ENCODE measurements around the gene PTRH1.

The PTRH1 gene

DNA sequence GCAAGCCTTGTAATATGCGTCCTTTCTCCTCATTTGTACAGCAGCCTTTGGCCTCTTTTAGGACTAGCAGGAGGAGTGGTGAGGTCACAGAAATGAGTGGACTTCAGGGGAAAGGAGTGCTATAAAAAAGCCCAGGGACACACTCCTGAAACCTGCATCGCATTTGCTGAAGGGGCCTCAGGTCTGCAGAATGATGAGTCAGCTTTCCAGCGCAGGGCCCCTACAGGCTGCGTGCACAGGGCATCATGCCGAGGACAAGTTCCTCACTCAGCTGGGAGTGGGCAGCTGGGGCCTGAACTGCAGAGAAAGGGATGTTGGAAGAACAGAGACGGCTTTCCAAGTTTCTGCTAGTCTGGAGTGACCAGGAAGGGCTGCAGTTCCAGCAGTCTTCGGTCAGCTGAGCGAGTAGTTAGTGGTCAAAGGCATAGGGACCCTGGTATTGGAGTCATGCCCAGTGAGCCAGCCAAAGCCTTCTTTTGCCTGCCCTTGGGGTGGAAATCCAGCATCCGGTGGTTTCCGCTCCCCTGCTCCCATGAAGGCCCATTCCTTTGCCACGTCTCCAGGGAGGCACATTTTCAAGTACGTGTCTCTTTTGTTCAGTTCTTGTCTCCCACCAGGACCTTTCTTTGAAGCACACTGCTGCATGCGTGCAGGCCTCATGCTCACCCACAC is 26.0 kb downstream of the PTRH1 start:
- no peak overlapping the region for H3K4me3 ChIP-seq (replicated peaks; ENCODE audit: low read depth, low read length)
- TF ChIP-seq, protein P1, sequence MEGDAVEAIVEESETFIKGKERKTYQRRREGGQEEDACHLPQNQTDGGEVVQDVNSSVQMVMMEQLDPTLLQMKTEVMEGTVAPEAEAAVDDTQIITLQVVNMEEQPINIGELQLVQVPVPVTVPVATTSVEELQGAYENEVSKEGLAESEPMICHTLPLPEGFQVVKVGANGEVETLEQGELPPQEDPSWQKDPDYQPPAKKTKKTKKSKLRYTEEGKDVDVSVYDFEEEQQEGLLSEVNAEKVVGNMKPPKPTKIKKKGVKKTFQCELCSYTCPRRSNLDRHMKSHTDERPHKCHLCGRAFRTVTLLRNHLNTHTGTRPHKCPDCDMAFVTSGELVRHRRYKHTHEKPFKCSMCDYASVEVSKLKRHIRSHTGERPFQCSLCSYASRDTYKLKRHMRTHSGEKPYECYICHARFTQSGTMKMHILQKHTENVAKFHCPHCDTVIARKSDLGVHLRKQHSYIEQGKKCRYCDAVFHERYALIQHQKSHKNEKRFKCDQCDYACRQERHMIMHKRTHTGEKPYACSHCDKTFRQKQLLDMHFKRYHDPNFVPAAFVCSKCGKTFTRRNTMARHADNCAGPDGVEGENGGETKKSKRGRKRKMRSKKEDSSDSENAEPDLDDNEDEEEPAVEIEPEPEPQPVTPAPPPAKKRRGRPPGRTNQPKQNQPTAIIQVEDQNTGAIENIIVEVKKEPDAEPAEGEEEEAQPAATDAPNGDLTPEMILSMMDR (IDR thresholded peaks at IDR 0.05; ENCODE audit: low read length, missing control alignments) = no peak
- DNase-seq (ENCODE audit: low read depth) = no peak

- TF ChIP-seq, protein P1 (IDR thresholded peaks at IDR 0.05; ENCODE audit: low read length, missing control alignments) = no peak
- DNase-seq (ENCODE audit: low read depth) = no peak
These were observed 28.7 kb downstream of the PTRH1 start for GRCh38 chr9:127686461-127687393.

DNA sequence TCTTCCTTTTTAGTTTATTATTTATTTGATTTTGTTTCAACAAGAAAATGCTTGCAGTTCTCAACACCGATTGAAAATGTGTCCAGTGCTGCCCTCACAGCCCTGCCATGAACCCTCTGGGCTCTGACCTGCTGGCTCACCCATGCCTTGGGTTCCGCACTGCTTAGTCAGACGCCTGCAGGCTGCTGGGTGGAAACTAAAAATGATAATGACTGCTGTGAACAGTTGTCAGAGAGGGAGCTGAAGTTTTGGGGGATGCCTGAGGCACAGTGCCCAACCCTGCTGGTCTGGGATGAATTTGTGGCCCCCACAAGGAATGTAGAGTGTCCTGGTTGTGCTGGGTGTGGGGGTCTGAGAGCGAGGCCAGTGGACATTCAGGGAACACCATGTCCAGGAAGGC is 30.9 kb downstream of the PTRH1 start:
- no peak overlapping the region for H3K4me3 ChIP-seq (replicated peaks; ENCODE audit: low read depth, low read length)
- DNase-seq (ENCODE audit: low read depth) = peak; percentile 11
- TF ChIP-seq, protein P1 (IDR thresholded peaks at IDR 0.05; ENCODE audit: low read length, missing control alignments) = no peak

More at GRCh38 chr9:127686461-127687393, 28.7 kb downstream of the PTRH1 start:
- H3K4me3 ChIP-seq (replicated peaks; ENCODE audit: low read depth, low read length) = no peak overlapping the region

DNA sequence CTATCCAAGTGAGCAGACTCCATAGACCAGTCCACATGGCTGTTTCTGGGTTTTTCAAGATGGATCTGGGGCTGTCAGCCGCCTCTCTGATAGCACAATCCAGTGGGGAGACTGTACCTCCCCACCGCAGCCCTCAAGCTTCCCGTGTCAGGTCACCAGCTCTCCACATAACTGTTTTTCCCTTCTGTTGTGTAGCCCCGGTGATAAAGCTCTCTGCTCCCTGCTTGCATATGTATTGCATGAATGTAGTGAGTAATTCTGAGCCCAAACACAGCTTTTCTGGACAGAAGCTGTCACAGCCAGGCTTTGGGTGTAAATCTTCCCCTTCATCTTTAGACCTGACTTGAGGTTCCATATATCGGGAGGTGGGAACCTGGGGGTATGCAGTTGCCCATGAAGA is 31.7 kb downstream of the PTRH1 start:
- DNase-seq (ENCODE audit: low read depth) = peak; percentile 17
- TF ChIP-seq, protein P1 (IDR thresholded peaks at IDR 0.05; ENCODE audit: low read length, missing control alignments) = no peak
- no peak overlapping the region for H3K4me3 ChIP-seq (replicated peaks; ENCODE audit: low read depth, low read length)

DNA sequence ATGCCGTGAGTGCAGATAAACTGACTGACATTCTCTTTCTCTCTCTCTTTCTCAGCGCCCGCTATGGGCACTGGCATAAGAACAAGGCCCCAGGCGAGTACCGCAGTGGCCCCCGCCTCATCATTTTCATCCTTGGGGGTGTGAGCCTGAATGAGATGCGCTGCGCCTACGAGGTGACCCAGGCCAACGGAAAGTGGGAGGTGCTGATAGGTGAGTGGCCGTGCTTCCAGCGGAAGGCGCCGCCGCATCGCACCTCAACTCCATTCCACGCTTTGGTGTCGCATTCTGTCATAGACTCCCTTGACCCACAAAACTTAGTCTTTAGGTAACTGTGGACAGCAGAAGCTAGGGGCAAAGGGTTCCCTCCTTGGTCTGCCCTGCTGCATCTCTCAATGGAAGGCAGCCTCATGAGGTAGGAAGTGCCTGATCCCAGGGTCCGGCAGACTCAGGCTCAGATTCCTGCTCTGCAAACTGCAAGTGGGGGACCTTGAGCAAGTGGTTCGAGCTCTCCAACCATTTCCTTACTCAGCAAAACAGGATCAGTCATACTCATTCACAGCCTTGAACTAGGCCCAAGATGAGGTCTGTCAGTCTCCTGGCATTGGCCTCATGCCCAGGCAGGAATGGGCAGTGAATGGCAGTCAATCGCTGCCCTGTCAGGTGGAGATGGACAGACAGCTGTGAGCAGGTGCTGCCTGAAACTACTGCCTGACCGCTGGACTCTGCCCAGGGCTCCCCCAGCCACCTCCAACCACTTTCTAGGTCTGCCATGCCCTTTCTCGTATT is 32.9 kb downstream of the PTRH1 start:
- no peak for DNase-seq (ENCODE audit: low read depth)
- H3K4me3 ChIP-seq (replicated peaks; ENCODE audit: low read depth, low read length) = no peak overlapping the region
- TF ChIP-seq, protein P1 (IDR thresholded peaks at IDR 0.05; ENCODE audit: low read length, missing control alignments) = no peak

DNA sequence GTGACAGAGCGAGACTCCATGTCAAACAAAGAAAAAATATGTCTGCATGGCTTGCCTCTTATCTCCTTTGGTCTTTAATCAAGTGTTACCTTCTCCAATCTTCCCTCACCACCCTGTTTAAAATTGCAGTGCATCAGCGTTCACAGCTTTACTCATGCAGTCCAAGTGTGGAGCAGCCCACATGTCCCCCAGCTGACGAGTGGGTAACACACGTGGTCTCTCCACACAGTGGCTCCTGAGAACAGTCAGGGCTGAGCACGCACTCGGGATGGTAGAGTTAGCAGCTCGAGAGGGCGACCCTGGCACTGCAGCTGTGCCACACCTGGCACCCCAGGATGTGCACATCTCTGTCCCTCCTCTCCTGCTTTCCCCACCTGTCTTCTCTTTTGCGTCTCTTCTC is 34.6 kb downstream of the PTRH1 start:
- H3K4me3 ChIP-seq (replicated peaks; ENCODE audit: low read depth, low read length) = no peak overlapping the region
- DNase-seq (ENCODE audit: low read depth) = no peak
- TF ChIP-seq, protein P1 (IDR thresholded peaks at IDR 0.05; ENCODE audit: low read length, missing control alignments) = no peak

All from fibroblast of pulmonary artery (primary cell).